GM12872 (cell line): Measurements from ENCODE around the gene NEK7.
A peak's percentile ranks its signal among the peaks of the same experiment; 100 is the strongest.

Experiments used
- CTCF ChIP-seq: IDR thresholded peaks from 3 replicates; pipeline ENCODE4 v1.5.1; 2011; ENCODE audit warnings: low read depth, mild to moderate bottlenecking, low read length, moderate library complexity; ENCODE audit not compliant: insufficient read depth

NEK7 gene

GRCh38 chr1:198150369-198150768, 6.4 kb upstream of the NEK7 start:
- TF ChIP-seq CTCF = no peak

DNA sequence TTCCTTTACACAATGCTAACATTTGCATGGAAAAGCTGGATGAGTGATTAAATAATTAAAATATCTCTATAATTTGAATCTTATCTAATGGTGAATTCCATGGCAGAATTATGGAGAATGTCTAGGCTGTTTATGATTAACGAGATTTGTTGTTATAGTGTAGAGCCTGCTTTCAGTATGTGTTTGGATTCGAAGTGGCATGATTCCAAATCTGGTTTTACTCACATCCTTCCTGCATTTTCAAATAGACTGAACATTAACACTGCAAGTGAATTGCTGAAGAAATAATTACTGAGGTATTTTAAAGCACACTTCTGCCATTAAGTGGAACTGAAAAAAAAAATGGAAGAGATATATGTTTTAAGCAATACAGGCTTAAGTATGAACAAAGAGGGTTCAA, 5.1 kb upstream of the NEK7 start:
- TF ChIP-seq CTCF = no peak

DNA sequence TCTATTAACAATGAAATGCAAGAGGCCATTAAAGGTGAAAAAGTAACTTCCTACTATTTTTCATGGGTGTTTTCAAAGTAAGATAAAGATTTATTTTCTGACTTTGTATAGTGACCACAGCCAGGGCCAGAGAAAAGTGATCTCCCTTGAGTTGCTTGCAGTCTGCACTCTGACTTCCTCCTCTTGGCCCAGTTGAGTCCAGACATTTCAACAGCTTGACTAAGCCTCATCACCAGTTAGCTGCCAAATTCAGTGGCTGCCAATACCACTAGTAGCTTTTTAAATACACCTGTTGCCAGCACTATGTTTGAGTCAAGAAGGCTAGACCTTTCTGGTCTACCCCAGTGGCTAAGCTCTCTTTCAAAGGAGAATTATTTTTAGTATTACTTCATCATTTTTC, 3.7 kb upstream of the NEK7 start:
- TF ChIP-seq CTCF = no peak

GRCh38 chr1:198153804-198154203, 3.0 kb upstream of the NEK7 start:
- no peak for TF ChIP-seq CTCF

GRCh38 chr1:198155253-198155652, 1.5 kb upstream of the NEK7 start:
- TF ChIP-seq CTCF = no peak

DNA sequence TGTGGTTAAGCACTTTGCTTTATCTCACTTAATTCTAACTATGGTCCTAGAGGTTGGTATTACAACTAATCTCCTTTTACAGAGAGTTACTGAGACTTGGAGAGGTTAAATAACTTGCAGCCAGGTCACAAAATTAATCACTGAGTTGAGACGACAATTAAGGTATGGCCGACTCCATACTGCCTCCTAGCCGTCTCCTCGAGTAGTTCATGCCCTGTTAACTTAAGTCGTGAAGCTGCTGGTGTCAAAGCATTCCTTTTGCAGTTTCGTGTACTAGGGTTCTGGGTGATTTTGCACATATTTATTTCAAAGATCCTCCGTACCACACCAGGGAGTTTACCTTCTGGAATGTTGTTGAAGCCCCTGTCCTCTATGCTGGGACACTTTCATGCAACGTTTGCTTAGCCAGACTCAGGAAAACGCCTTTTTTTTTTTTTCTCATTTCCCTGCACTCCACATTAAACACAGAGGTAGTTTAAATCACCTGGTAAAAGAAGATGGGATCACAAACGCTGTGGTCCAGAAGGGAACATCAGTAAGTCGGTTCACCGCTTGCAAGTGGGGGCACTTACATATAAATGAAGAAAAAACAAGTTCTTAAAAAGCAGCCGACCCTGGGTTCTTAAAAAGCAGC, 570 bp upstream of the NEK7 start:
- TF ChIP-seq CTCF = peak; percentile 90

DNA sequence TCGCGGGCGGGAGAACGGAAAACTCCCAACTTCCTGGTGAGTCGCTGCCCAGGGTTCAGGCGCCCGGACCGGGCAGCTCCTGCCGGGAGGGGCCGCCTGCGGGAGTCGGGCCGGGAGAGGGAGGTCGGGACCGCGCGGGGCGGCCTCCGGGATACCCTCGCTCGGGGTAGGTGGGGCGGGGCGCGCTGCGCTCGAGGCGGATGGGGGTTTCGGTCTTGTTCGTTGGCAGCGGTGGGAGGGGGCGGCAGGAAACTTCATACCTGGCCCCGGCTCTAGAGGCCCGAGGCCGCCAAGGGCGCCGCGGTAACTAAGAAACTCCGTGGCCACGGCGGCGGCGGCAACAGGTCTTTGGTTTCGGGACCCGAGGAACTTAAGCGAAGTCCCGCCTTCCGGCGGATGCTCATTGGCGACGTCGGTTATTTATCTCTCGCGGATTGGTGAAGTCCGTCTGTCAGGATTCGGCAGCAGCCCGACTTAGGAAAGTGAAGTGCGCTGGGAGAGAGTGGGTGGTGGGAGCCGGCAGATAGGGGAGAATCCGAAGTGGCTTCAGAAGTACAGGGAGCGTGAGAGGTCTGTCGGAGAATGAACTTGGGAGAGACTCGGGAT, 546 bp downstream of the NEK7 start:
- TF ChIP-seq CTCF = no peak
